ENCODE measurements around the gene TCEAL7.

The TCEAL7 gene

GRCh38 chrX:103367502-103367901, 37.5 kb downstream of the TCEAL7 start:
- DNase-seq (ENCODE audit: low spot score), result peak; percentile 16

DNA sequence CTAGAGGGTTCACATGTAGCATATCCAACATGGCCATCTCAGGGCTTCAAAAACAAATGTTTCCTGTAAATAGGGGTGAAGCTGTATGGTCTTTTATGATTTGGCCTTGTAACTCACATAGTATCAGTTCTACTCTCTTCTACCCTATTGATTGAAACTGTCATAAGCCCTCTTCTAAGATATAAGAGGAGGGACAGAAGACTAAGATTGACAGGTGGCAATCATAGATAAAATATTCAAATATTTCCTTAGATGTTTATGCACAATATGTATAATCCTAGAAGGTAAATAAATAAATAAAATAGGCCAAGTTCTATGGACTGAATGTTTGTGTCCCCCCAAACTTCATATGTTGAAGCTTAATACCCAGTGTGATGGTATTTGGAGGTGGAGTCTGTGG, 39.4 kb downstream of the TCEAL7 start:
- no peak for DNase-seq (ENCODE audit: low spot score)

GRCh38 chrX:103372886-103373285, 42.8 kb downstream of the TCEAL7 start:
- DNase-seq (ENCODE audit: low spot score), result no peak

GRCh38 chrX:103373581-103373980, 43.5 kb downstream of the TCEAL7 start:
- no peak for DNase-seq (ENCODE audit: low spot score)

- peak; percentile 70 for DNase-seq (ENCODE audit: low spot score)
Measured at GRCh38 chrX:103376118-103376978, 46.3 kb downstream of the TCEAL7 start, which contains the start of gene BEX3. Gene BEX3 (plus strand): TSS chrX:103376538. CDS start chrX:103377522, 984 bp downstream.

GRCh38 chrX:103376979-103377324, 46.9 kb downstream of the TCEAL7 start:
- peak; percentile 22 for DNase-seq (ENCODE audit: low spot score)

DNA sequence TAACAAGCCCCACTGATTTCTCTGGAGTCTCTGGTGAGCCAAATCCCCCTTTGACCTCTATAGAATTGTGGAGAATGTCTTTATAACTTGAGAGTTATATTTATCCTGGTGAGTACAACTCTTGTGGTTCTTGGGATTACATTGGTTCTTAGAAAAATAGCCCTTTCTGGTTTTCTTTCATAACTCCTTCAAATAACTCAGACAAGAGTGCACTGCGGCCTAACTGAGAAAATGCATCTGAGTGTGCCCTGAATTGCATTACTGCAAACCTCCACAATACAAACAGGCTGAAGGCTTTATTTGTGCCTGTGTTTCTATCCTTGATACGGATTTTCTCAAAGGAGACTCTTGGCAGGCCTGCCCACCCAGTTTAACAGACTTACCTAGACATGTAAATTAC, 49.0 kb downstream of the TCEAL7 start:
- DNase-seq (ENCODE audit: low spot score), result no peak
